ENCODE results near the gene CYP2S1.

The CYP2S1 gene

GRCh38 chr19:41222240-41222639 lies 29.2 kb downstream of the CYP2S1 start:
- no peak overlapping the region for H3K4me3 ChIP-seq (ENCODE audit: low read depth, low read length)
- TF ChIP-seq CTCF (IDR thresholded peaks at IDR 0.05; ENCODE audit: borderline replicate concordance, insufficient read depth, low read depth, low read length) = no peak

- no peak overlapping the region for H3K4me3 ChIP-seq (ENCODE audit: low read depth, low read length)
- no peak for TF ChIP-seq CTCF (IDR thresholded peaks at IDR 0.05; ENCODE audit: borderline replicate concordance, insufficient read depth, low read depth, low read length)
These were observed 30.6 kb downstream of the CYP2S1 start for GRCh38 chr19:41223431-41224234.

DNA sequence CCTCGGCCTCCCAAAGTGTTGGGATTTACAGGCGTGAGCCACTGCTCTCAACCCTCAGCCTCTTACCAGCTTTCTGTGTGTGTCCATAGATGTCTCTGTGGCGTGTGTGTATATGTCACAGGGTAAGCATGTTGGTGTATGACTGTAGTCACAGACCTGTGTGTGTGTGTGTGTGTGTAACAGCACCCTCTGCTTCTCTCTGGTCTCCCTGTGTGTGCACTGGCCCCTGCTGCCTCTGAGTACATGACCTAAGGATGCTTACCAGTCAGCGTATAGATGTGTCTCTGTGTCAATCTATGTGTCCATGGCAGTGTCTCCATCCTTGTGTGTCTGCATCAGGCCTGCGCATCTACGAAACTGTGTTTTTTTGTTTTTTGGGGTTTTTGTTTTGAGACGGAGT lies 31.6 kb downstream of the CYP2S1 start:
- TF ChIP-seq CTCF (IDR thresholded peaks at IDR 0.05; ENCODE audit: borderline replicate concordance, insufficient read depth, low read depth, low read length) = no peak
- H3K4me3 ChIP-seq (ENCODE audit: low read depth, low read length) = no peak overlapping the region

DNA sequence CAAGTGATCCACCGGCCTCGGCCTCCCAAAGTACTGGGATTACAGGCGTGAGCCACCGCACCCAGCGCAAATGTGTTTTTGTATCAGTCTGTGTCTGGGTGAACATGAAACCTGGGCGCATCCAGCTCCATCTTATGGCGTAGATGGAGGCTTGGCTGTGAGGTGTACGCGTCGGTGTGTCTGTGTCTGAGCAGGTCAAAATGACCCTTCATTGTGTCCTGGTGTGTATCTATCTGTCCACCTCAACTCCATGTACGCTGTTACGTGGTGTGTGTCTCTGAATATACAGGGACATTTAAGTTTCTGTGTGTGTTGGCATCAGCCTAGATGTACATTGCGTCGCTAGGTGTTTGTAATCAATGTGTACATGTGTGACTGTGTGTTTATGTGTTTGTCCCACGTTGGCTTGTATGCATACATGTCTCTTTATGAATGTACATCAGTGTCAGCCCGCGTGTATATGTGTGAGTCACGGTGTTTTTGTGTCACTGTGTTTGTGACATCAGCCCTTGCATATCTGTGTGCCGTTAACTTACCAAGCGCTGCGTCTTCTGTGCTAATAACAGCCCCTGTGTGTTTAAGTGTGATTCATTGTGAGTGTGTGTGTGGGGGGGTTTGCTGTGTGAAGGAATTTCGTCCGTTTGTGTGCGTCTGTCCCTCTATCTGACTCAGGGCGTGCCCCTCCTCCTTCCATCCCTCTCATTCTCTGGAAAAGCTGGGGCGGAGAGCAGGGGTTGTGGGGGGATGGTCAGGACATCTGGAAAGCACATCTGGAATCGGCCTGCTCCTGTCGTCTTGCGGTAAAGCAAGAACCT lies 32.4 kb downstream of the CYP2S1 start:
- no peak overlapping the region for H3K4me3 ChIP-seq (ENCODE audit: low read depth, low read length)
- TF ChIP-seq CTCF (IDR thresholded peaks at IDR 0.05; ENCODE audit: borderline replicate concordance, insufficient read depth, low read depth, low read length) = no peak

DNA sequence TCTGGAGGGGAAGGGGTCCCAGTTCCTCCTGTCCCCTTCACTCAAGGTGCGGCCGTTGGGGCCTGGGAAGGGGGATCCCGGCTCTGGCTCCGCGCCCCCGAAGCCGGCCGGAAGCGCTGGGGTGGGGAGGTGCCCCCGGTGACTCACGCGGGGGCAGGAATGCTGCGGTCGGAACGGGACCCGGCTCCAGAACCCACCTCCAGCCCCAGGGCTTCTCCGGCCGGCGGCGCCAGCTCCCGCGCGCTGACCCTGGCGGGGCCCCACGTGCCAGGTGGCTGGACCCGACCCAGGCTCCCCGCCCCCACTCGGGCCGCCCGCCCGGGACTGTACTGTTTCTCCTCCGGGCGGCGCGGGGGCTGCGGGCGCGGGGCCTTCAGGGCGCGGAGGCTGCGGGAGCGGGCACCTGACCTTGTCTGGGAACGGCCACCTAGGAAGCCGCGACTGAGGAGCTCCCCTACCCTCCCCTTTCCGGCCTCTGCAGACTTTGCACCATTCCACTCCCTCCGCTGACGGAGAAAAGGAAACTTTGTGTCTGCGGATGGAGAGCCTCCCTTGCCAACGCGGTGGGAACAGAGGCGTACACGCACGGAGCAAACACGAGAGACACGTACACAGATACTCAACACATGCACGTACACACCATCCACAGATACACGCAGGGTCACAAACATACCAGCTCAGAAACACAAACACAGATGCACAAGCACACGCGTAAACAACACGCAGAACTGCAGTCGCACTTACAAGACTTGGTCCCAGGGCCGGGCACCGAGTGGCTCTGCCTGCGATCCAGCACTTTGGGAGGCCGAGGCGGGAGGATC lies 33.2 kb downstream of the CYP2S1 start:
- TF ChIP-seq CTCF (IDR thresholded peaks at IDR 0.05; ENCODE audit: borderline replicate concordance, insufficient read depth, low read depth, low read length) = no peak
- no peak overlapping the region for H3K4me3 ChIP-seq (ENCODE audit: low read depth, low read length)

DNA sequence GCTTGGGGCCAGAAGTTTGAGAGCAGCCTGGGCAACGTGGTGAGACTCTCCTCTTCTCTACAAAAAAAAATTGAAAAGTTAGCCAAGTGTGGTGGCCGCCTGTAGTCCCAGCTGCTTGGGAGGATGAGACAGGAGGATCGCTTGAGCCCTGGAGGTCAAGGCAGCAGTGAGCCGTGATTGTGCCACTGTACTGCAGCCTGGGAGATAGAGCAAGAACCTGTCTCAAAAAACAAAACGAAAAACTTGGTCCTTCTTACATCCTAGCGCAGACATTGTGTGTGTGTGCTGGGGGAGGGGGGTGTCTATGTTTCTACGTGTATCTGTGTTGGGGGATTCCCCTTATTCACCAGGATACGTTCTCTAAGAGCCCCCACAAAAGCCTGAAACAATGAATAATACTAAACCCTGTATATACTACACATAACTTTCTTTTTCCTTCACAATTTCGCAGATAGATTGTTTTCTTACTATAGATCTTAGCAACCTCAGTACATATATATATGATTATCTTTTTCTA lies 33.9 kb downstream of the CYP2S1 start:
- H3K4me3 ChIP-seq (ENCODE audit: low read depth, low read length) = no peak overlapping the region

More for the DNA sequence above, 33.9 kb downstream of the CYP2S1 start:
- TF ChIP-seq CTCF (IDR thresholded peaks at IDR 0.05; ENCODE audit: borderline replicate concordance, insufficient read depth, low read depth, low read length) = no peak
